Measurements from ENCODE around the gene NFATC1.

The NFATC1 gene

GRCh38 chr18:79526468-79527460 is 131.0 kb downstream of the NFATC1 start:
- no peak for DNase-seq

DNA sequence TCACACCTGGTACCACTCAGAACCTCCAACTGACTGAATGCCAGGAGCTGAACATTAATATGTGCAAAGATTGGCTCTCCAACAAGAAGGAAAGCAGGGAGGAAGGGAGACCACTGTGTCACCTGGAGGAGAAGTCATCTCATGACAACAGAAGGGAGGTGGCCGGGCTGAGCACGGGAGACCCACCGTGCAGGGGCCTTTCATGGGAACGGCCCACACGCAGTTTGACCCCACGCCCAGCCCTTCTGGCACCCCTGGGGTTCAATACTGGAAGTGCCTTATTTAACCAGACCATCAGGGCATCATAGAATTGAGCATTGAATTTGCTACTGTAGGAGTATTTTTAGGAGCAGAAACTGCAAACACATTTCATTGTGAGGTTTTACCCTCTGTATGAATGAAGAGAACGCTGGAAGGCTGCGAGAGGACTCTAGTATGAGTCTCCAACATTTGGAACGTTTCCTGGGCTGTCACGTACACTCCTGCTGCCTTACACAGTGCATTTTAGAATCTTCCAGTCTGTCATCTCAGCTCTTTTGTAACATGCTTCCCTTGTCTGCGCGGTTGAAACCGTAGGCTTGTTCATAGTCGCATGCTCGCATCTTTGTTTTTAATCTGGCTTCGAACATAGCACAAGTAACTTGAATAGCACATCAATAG is 132.1 kb downstream of the NFATC1 start:
- DNase-seq: no peak

GRCh38 chr18:79528316-79528695 is 132.6 kb downstream of the NFATC1 start:
- no peak for DNase-seq

DNA sequence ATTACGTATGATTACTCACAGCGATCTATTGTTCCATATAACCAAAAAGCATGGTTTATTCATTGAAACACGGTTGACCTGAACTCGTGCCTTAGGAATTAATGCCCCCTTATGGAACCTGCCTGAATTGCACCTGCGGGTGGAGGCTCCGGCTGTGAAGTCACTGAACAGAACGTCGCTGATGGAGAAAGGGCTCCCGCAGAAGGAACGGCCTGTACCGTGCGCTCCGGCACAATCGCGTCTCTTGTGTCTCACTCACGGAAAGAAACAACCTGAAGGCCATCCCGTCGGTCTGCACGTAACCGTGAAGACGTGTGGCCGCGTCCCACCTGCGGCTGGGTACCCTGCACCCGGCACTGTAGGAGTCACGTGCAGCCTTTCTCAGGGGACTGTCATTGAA is 133.1 kb downstream of the NFATC1 start:
- DNase-seq: peak; percentile 65 to 67

- DNase-seq: no peak
Measured at GRCh38 chr18:79529296-79529695, 133.6 kb downstream of the NFATC1 start.

DNA sequence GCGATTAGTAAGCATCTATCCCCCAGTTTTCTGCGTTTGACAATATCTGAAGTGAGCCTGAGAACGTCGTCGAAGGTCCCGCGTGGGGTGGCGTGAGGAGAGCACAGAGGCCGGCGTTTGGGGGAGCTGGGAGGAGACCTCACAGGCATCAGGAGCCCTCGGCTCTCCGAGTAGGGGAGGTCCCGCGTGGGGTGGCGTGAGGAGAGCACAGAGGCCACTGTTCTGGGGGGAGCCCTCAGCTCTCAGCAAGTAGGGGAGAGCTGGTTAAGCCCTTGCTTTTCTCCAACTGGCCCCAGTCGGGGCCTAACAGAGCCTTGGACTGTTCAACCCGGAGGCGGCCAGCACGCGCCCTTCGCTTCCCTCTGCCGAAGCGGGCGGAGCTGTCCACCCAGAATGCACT is 134.3 kb downstream of the NFATC1 start:
- DNase-seq: no peak

DNA sequence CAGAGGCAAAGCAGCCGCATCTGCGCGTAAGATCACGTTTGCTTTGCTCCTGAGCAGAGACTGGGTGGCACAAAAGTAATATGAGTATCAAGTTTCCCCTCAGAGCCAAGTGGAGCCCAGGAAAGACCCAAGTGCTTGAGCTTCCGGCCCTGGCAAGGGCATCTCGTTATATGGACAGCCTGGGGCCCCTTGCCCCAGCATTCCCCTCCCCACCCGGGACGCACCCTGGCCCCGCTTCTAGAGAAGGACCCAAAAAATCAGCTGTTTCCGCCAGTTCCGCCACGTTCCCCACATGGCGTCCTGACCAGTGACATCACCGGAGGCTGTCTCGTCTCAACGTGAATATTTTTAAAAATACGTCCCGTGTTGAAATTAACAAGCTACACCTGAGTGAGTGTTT is 135.1 kb downstream of the NFATC1 start:
- no peak for DNase-seq

DNA sequence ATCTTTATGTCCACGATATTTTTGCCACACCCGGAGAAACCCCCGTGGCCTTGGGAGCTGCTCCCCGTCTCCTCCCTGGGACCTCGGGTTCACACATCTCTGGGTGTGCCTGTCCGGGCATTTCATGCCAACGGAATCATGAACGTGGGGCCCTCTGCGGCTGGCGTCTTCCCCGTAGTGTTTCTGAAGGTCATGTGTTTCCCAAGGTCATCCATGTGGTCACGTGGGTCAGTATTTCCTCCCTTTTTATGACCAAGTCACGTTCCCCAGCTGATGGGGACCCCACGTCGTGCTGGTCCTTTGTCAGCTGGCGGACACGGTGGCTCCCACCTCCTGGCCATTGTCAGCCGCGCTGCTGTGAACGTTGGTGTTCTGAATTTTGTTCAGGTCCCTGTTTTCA is 135.7 kb downstream of the NFATC1 start:
- no peak for DNase-seq

DNA sequence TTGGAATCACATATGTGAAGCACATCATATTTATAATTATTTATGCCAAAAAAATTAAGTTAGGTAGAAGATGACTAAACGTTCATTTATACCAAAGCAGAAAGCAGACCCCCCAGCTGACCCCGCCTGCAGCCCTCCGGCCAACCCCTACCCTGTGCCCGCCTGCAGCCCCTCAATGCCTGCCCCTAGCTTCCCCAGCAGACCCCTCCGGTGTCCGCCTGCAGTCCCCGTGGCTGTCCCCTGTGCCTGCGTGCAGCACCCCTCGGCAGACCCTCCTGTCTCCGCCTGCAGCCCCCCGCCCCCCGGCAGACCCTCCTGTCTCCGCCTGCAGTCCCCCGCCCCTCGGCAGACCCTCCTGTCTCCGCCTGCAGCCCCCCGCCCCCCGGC is 136.2 kb downstream of the NFATC1 start:
- DNase-seq: no peak

GRCh38 chr18:79532313-79533007 is 136.7 kb downstream of the NFATC1 start:
- DNase-seq: no peak

DNA sequence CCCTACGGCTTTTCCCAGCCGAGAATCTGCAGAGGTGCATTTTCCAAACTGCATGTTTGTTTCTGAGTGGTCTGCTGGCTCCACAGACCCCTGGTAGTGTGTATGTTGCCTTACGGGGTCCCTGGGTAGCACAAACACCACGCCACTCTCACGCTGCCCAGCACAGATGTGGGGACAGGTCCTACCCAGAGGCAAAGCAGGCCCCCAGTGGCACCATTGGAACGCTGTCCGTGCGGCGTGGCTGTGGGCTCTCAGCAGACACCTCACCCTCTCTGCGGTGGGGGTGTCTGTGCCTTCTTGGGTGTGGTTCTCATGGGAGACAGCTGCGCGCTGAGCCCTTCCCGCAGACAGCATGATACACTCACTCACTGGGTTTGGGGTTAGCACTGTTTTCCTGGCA is 137.4 kb downstream of the NFATC1 start:
- no peak for DNase-seq

- no peak for DNase-seq
Measured at GRCh38 chr18:79533591-79533990, 137.9 kb downstream of the NFATC1 start.

- DNase-seq: no peak
Measured at GRCh38 chr18:79534356-79534755, 138.6 kb downstream of the NFATC1 start.

- DNase-seq: no peak
Measured at GRCh38 chr18:79537758-79538157, 142.0 kb downstream of the NFATC1 start.

DNA sequence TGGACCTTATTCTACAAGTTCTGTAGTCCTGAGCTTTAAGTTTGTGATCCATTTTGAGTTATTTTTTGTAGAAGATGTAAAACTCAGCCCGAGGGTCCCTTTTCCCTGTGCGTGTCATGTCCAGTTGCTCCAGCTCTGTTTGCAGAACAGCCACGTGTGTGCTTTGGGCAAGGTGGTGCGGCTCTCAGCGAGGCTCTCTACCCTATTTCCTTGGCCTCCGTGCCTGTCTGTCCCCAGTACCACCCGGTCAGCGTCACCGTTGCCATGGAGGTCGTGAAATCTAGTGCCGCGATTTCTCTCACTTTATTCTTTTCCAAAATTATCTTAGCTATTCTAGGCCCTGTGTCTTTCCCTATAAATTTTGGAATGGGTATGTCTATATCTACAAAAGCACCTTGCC is 142.9 kb downstream of the NFATC1 start:
- DNase-seq: no peak

DNA sequence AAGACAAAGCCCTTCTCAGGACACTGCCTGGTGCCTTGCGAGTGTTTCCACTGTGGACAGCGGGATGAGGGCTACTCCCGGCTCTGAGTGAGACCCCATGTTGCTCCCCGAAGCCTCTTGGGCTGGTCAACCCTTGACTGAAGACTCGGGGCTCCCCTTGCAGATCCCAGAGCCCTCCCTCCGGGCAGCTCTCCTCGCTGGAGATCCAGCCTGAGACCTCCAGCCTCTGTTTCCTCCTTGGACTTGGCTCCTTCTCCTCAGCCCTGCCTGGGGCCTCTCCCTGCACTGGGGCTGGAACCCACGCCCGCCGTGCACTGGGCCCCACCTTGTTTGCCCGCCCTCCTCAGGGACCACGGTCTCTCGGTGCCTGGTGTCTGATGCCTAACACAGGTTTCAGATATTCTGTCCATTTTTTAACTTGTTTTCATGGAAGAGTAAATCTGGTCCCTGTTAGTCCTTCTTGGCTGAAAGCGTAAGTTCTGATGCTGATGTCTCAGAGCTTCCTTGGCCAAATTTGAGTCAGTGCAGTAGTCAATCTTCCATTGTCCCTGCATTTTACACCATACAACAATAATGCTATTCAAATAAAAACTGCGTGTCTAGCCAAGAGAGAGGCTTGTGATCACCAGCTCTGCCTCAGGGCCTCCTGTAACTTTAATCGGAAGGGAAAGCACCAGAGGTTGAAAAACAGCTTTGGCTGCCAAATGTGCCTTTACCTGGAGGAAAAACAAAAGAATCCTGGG is 144.6 kb downstream of the NFATC1 start:
- DNase-seq: no peak

DNA sequence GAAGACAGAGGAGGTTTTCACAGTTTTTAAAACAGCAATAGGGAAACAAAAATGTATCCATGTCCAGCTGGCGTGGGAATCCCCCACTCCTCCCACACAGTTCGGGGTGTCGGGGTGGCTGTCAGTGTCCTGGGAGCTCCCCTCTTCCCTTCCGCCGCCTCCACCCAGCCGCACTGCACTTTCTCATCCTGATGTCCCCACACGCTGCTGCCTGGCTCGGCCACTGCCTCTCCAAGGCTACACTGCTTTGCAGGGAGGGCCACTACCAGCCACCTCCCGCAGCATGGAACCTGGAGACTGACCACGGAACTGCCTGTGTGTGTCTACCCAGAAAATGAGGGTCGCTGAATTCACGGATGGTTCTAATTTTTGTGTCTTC is 145.2 kb downstream of the NFATC1 start:
- DNase-seq: no peak

DNA sequence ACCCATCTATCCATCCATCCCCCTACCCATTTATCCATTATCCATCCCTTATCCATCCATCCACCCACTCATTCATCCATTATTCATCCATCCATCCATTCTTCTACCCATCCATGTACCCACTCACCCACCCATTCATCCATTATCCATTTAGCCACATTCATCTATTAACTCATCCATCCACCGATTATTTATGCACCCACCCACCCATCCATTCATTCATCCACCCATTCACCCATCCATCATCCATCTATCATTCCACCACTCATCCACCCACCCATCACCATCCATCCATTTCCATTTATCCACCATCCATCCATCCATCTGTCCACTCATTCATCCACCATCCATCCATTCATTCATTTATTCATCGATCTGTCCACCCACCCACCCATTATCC is 146.5 kb downstream of the NFATC1 start:
- no peak for DNase-seq

DNA sequence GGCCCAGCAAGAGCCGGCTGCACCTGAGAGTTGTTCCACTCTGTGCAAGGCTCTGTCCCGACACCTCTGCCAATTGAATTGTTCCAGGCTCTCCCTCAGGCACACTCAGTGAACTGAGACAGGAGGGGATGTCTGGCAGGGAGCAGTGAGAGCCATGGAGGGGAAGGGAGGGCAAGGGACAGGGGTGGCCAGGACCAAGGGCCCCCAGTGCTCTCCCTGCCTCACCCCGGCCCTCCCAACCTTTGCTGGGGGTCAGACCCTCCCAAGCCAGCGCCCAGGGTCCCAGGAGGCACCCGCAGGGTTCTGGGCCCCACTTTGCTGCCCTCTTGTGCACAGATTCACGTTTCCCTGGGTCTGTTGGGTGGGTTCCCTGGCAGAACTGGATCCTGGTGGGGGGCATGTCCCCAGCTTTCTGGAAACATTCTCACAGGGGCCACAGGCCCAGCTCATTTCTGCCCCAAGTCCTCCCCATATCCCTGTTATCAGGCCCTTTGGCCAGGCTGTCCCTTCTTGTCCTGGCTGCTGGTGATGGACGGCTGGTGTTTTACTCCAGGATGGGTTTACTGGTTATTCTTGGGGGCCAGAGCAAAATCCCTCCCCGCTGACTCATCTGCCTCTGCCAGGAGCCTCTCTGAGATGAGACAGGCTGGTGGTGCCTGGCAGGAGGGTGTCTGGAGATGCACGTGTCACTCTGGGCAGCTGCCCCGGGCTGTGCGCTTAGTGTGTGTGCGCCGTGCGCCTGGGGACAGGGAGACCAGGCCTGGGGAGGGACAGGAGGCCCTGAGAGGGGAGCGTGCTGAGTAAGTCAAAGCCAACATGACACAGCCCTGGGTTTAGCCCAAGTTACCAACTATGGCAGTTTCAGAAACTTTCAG is 147.4 kb downstream of the NFATC1 start:
- no peak for DNase-seq

GRCh38 chr18:79543861-79544385 is 148.2 kb downstream of the NFATC1 start:
- no peak for DNase-seq

GRCh38 chr18:79544386-79544963 is 148.7 kb downstream of the NFATC1 start:
- no peak for DNase-seq

Data from NCI-H2081 (cell line).